Measurements from ENCODE around the gene PPP1R9B. TPM values are rescaled to one million over a fixed set of nuclear protein-coding genes. Genes with fewer than 3 reads are reported as not detected.

The PPP1R9B gene
- total RNA-seq, 1 experiment from 2014 or later: 21.7 TPM

DNA sequence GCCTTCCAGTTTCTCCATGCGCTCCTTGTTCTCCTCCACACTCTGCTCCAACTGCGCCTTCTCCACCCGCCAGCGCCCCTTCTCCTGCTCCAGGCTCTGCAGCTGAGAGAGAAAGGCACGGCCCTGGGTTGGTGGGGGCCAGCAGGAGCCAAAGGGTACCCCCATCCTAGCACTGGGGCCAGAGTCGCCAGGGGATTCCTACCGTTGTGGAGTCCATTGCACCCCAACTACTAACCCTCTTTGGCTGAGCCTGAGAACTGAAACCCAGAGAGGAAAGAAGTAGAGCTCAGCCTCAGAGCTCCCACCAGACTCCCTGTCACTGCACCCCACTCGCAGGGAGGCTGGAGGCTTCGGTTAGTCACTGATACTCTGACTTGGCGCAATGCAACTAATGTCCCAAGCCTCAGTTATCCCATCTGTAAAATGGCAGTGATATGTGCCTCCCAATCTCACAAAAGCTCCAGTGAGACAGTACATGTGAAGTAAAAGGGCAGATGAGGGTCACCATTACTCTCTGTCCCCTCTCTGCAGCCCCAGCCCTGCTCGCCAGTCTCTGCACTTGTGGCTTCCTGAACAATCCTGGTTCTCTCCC, 14.3 kb downstream of the PPP1R9B start:
- ChIA-PET POLR2A (no interaction called here), CTCF (interaction anchor here (0.7 to 1.9 kb wide), 9 partner anchors 10 to 261 kb away, joined by 3 to 10 read pairs (median 4); partner anchors contain the start of gene LRRC59)
- Mint-ChIP-seq H3K36me3 (peaks cover 27% of the 10 kb centered on the region), H3K27me3 (ENCODE audit: low read depth) (peaks cover 12% of the 10 kb centered on the region), H3K27ac (no peak overlapping the region), H3K4me3 (no peak overlapping the region), H3K4me1 (peaks cover 32% of the 10 kb centered on the region), H3K9me3 (no peaks in the 10 kb centered on the region)
- no peak for ATAC-seq
- no peak for TF ChIP-seq NFATC4 (CRISPR knock-in tag; IDR thresholded peaks at IDR 0.05)
- TF ChIP-seq ESRRA (CRISPR knock-in tag; IDR thresholded peaks at IDR 0.05; ENCODE audit: borderline replicate concordance): no peak
- TF ChIP-seq, protein P1, sequence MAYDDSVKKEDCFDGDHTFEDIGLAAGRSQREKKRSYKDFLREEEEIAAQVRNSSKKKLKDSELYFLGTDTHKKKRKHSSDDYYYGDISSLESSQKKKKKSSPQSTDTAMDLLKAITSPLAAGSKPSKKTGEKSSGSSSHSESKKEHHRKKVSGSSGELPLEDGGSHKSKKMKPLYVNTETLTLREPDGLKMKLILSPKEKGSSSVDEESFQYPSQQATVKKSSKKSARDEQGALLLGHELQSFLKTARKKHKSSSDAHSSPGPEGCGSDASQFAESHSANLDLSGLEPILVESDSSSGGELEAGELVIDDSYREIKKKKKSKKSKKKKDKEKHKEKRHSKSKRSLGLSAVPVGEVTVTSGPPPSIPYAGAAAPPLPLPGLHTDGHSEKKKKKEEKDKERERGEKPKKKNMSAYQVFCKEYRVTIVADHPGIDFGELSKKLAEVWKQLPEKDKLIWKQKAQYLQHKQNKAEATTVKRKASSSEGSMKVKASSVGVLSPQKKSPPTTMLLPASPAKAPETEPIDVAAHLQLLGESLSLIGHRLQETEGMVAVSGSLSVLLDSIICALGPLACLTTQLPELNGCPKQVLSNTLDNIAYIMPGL (CRISPR knock-in tag; IDR thresholded peaks at IDR 0.05): no peak
- TF ChIP-seq TEAD1 (CRISPR knock-in tag; IDR thresholded peaks at IDR 0.05): no peak
- TF ChIP-seq, protein P2, sequence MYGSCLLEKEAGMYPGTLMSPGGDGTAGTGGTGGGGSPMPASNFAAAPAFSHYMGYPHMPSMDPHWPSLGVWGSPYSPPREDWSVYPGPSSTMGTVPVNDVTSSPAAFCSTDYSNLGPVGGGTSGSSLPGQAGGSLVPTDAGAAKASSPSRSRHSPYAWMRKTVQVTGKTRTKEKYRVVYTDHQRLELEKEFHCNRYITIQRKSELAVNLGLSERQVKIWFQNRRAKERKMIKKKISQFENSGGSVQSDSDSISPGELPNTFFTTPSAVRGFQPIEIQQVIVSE (CRISPR knock-in tag; IDR thresholded peaks at IDR 0.05; ENCODE audit: borderline replicate concordance): no peak
- no peak for TF ChIP-seq ZNF232 (CRISPR knock-in tag; IDR thresholded peaks at IDR 0.05)
- TF ChIP-seq, protein P3, sequence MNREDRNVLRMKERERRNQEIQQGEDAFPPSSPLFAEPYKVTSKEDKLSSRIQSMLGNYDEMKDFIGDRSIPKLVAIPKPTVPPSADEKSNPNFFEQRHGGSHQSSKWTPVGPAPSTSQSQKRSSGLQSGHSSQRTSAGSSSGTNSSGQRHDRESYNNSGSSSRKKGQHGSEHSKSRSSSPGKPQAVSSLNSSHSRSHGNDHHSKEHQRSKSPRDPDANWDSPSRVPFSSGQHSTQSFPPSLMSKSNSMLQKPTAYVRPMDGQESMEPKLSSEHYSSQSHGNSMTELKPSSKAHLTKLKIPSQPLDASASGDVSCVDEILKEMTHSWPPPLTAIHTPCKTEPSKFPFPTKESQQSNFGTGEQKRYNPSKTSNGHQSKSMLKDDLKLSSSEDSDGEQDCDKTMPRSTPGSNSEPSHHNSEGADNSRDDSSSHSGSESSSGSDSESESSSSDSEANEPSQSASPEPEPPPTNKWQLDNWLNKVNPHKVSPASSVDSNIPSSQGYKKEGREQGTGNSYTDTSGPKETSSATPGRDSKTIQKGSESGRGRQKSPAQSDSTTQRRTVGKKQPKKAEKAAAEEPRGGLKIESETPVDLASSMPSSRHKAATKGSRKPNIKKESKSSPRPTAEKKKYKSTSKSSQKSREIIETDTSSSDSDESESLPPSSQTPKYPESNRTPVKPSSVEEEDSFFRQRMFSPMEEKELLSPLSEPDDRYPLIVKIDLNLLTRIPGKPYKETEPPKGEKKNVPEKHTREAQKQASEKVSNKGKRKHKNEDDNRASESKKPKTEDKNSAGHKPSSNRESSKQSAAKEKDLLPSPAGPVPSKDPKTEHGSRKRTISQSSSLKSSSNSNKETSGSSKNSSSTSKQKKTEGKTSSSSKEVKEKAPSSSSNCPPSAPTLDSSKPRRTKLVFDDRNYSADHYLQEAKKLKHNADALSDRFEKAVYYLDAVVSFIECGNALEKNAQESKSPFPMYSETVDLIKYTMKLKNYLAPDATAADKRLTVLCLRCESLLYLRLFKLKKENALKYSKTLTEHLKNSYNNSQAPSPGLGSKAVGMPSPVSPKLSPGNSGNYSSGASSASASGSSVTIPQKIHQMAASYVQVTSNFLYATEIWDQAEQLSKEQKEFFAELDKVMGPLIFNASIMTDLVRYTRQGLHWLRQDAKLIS (CRISPR knock-in tag; IDR thresholded peaks at IDR 0.05; ENCODE audit: borderline replicate concordance): no peak
- no peak for TF ChIP-seq ZNF671 (CRISPR knock-in tag; IDR thresholded peaks at IDR 0.05)
- TF ChIP-seq FOXK1 (CRISPR knock-in tag; IDR thresholded peaks at IDR 0.05): no peak
- TF ChIP-seq, protein P4, sequence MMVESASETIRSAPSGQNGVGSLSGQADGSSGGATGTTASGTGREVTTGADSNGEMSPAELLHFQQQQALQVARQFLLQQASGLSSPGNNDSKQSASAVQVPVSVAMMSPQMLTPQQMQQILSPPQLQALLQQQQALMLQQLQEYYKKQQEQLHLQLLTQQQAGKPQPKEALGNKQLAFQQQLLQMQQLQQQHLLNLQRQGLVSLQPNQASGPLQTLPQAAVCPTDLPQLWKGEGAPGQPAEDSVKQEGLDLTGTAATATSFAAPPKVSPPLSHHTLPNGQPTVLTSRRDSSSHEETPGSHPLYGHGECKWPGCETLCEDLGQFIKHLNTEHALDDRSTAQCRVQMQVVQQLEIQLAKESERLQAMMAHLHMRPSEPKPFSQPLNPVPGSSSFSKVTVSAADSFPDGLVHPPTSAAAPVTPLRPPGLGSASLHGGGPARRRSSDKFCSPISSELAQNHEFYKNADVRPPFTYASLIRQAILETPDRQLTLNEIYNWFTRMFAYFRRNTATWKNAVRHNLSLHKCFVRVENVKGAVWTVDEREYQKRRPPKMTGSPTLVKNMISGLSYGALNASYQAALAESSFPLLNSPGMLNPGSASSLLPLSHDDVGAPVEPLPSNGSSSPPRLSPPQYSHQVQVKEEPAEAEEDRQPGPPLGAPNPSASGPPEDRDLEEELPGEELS (CRISPR knock-in tag; IDR thresholded peaks at IDR 0.05): no peak
- TF ChIP-seq ZNF121 (CRISPR knock-in tag; IDR thresholded peaks at IDR 0.05): no peak
- TF ChIP-seq CBFB (CRISPR knock-in tag; IDR thresholded peaks at IDR 0.05; ENCODE audit: low read depth): no peak
- TF ChIP-seq GRHL2 (CRISPR knock-in tag; IDR thresholded peaks at IDR 0.05; ENCODE audit: insufficient replicate concordance, severe bottlenecking): no peak
- TF ChIP-seq KAT7 (CRISPR knock-in tag; IDR thresholded peaks at IDR 0.05; ENCODE audit: borderline replicate concordance): no peak
- no peak for TF ChIP-seq GABPB1 (CRISPR knock-in tag; IDR thresholded peaks at IDR 0.05)
- no peak for TF ChIP-seq NFYB (CRISPR knock-in tag; conservative IDR thresholded peaks at IDR 0.05; ENCODE audit: low read depth)
- TF ChIP-seq, protein P5, sequence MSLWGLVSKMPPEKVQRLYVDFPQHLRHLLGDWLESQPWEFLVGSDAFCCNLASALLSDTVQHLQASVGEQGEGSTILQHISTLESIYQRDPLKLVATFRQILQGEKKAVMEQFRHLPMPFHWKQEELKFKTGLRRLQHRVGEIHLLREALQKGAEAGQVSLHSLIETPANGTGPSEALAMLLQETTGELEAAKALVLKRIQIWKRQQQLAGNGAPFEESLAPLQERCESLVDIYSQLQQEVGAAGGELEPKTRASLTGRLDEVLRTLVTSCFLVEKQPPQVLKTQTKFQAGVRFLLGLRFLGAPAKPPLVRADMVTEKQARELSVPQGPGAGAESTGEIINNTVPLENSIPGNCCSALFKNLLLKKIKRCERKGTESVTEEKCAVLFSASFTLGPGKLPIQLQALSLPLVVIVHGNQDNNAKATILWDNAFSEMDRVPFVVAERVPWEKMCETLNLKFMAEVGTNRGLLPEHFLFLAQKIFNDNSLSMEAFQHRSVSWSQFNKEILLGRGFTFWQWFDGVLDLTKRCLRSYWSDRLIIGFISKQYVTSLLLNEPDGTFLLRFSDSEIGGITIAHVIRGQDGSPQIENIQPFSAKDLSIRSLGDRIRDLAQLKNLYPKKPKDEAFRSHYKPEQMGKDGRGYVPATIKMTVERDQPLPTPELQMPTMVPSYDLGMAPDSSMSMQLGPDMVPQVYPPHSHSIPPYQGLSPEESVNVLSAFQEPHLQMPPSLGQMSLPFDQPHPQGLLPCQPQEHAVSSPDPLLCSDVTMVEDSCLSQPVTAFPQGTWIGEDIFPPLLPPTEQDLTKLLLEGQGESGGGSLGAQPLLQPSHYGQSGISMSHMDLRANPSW (CRISPR knock-in tag; conservative IDR thresholded peaks at IDR 0.05; ENCODE audit: low read depth): no peak
- TF ChIP-seq, protein P6, sequence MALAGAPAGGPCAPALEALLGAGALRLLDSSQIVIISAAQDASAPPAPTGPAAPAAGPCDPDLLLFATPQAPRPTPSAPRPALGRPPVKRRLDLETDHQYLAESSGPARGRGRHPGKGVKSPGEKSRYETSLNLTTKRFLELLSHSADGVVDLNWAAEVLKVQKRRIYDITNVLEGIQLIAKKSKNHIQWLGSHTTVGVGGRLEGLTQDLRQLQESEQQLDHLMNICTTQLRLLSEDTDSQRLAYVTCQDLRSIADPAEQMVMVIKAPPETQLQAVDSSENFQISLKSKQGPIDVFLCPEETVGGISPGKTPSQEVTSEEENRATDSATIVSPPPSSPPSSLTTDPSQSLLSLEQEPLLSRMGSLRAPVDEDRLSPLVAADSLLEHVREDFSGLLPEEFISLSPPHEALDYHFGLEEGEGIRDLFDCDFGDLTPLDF (CRISPR knock-in tag; IDR thresholded peaks at IDR 0.05): no peak
- no peak for TF ChIP-seq TP53 (CRISPR knock-in tag; IDR thresholded peaks at IDR 0.05)
- DNase-seq (ENCODE audit: low spot score): no peak

Data from WTC11 (cell line).